ENCODE measurements around the gene NDST4.
"Not testable (repeated sequence)": the region's sequence is repeated elsewhere in the genome, so short reads cannot be mapped to it uniquely, and the experiment has no call there.

The NDST4 gene

GRCh38 chr4:114999880-115000279, 113.5 kb downstream of the NDST4 start:
- no peak for DNase-seq (ENCODE audit: extremely low read depth, low read depth)
- H3K4me3 ChIP-seq (replicated peaks; ENCODE audit: low read depth, low read length) = no peak overlapping the region
- TF ChIP-seq, protein P1, sequence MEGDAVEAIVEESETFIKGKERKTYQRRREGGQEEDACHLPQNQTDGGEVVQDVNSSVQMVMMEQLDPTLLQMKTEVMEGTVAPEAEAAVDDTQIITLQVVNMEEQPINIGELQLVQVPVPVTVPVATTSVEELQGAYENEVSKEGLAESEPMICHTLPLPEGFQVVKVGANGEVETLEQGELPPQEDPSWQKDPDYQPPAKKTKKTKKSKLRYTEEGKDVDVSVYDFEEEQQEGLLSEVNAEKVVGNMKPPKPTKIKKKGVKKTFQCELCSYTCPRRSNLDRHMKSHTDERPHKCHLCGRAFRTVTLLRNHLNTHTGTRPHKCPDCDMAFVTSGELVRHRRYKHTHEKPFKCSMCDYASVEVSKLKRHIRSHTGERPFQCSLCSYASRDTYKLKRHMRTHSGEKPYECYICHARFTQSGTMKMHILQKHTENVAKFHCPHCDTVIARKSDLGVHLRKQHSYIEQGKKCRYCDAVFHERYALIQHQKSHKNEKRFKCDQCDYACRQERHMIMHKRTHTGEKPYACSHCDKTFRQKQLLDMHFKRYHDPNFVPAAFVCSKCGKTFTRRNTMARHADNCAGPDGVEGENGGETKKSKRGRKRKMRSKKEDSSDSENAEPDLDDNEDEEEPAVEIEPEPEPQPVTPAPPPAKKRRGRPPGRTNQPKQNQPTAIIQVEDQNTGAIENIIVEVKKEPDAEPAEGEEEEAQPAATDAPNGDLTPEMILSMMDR (IDR thresholded peaks at IDR 0.05; ENCODE audit: low read depth, low read length, missing control alignments) = no peak

- TF ChIP-seq, protein P1 (IDR thresholded peaks at IDR 0.05; ENCODE audit: low read depth, low read length, missing control alignments) = no peak
- no peak overlapping the region for H3K4me3 ChIP-seq (replicated peaks; ENCODE audit: low read depth, low read length)
- no peak for DNase-seq (ENCODE audit: extremely low read depth, low read depth)
These were observed 115.1 kb downstream of the NDST4 start for GRCh38 chr4:114998316-114998715.

DNA sequence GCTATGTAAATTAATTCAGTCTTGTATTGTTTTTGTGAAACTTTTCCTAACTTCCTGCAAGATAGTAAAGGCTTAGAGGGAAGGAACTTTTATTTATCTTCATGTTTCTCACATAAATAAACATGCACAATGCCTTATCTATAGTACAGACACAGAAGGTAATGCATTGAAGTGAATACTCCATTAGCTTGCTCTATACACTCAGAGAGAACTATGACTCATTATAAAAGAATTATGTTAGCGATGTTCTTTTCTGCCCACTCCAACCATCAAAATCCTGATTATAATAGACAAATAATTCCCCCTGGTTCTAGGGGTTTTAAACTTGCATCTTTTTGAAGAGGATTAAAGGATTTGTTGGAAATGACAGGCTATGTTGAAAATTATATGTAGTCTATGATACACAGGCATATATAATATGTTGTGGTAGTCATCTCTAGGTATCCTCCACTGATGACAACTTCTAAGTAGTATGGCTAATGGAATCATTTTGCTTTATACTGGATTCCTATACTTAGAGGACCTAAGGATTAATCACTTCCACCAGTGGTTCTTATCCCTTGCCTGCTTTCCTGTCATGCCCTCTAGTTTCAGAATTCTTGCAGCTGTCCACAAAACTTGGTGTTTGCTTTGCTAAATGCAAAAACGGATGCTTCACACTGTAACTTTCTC, 115.7 kb downstream of the NDST4 start:
- no peak for DNase-seq (ENCODE audit: extremely low read depth, low read depth)
- TF ChIP-seq, protein P1 (IDR thresholded peaks at IDR 0.05; ENCODE audit: low read depth, low read length, missing control alignments) = no peak
- H3K4me3 ChIP-seq (replicated peaks; ENCODE audit: low read depth, low read length) = no peak overlapping the region

DNA sequence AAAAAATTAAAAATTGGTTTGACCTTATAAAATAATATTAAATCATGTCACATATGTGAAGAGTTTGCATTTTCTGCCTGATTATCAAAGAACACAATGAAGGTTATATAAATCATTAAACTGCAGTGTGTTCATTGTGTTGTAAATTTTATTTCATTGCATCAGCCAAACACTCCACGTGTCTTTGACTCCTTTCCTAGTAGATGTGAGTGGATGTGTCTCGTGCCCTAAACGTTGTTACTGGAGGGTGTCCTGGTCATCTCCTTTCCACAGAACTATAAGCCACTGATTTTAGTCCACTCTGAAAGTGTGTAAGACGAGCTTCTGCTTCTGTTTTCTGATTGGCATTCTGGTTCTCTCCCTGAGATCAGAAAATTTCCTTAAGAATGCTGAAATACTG, 127.3 kb downstream of the NDST4 start:
- TF ChIP-seq, protein P1 (IDR thresholded peaks at IDR 0.05; ENCODE audit: low read depth, low read length, missing control alignments) = no peak

GRCh38 chr4:114980932-114981708, 132.3 kb downstream of the NDST4 start:
- TF ChIP-seq, protein P1 (IDR thresholded peaks at IDR 0.05; ENCODE audit: low read depth, low read length, missing control alignments) = no peak
- no peak overlapping the region for H3K4me3 ChIP-seq (replicated peaks; ENCODE audit: low read depth, low read length)
- no peak for DNase-seq (ENCODE audit: extremely low read depth, low read depth)

More for the DNA sequence above, 127.3 kb downstream of the NDST4 start:
- H3K4me3 ChIP-seq (replicated peaks; ENCODE audit: low read depth, low read length) = no peak overlapping the region
- DNase-seq (ENCODE audit: extremely low read depth, low read depth) = no peak

DNA sequence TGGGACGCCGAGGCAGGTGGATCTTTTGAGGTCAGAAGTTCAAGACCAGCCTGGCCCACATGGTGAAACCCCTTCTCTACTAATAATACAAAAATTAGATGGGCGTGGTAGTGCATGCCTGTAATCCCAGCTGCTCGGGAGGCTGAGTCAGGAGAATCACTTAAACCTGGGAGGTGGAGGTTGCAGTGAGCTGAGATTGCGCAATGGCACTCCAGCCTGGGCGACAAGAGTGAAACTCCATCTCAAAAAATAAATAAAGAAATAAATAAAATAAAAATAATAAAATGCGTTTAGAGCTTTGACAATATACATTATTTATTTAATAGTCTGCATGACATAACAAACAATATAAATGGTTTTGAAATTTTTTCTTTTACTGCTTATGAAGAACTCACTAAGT, 133.0 kb downstream of the NDST4 start:
- DNase-seq (ENCODE audit: extremely low read depth, low read depth); H3K4me3 ChIP-seq (replicated peaks; ENCODE audit: low read depth, low read length): not testable (repeated sequence)

DNA sequence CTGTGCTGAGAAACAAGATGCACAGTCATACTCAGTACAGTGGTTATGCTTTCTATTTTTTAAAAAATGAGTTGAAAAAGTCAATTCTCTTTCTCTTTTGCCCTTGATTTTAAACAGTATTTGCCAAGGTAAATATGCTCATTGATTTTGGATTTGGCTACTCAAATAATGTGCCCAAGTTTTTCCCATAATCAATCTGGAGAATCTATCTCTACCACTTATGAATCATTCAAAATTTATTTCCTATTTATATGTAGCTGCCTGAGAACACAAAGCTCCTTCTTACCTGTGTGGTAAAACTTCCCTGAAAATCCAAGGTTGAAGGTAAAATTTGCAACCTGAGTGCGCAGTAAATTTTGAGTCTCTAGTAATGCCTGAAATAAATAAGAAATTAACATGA, 136.5 kb downstream of the NDST4 start:
- H3K4me3 ChIP-seq (replicated peaks; ENCODE audit: low read depth, low read length) = no peak overlapping the region
- TF ChIP-seq, protein P1 (IDR thresholded peaks at IDR 0.05; ENCODE audit: low read depth, low read length, missing control alignments) = no peak
- DNase-seq (ENCODE audit: extremely low read depth, low read depth) = no peak

Data from HFF-Myc (cell line).